22Rv1 (cell line): Measurements from ENCODE around the gene NCOA1.

Experiments
- CTCF ChIP-seq: fragments of 450-650 bp; IDR thresholded peaks from 2 replicates; pipeline ENCODE4 v1.5.1; 2017; ENCODE audit warnings: mild to moderate bottlenecking
- ZFX ChIP-seq: fragments of 450-650 bp; IDR thresholded peaks from 2 replicates; pipeline ENCODE4 v1.6.1; 2017; ENCODE audit warnings: antibody characterized with exemption, borderline replicate concordance

- no peak for TF ChIP-seq CTCF
- no peak for TF ChIP-seq ZFX
Measured at GRCh38 chr2:24515831-24516230, 24.8 kb downstream of the NCOA1 start.
